ENCODE measurements around the gene CCDC57. TPM values are rescaled to one million over a fixed set of nuclear protein-coding genes. Genes with fewer than 3 reads are reported as not detected.

The CCDC57 gene
- total and polyA plus RNA-seq, 4 donors = 5.4 to 19.1 (median 11.7) TPM

- peaks cover 0 to 5% (median under 1%) of the 10 kb centered on the region in 4 donors for H3K36me3 ChIP-seq (ENCODE audit: control insufficient read depth in 4 of 4, insufficient read depth in 3 of 4, low read depth in 1 of 4, low read length in 3 of 4)
- no peak overlapping the region for H3K4me3 ChIP-seq (ENCODE audit: low read depth in 1 of 3, low read length in 3 of 3)
- 94% methylated on average over 13 of the region's 13 CpGs for WGBS
- H3K9ac ChIP-seq (ENCODE audit: low read depth in 1 of 2, low read length in 2 of 2) = no peak overlapping the region
- no peak for DNase-seq (ENCODE audit: low spot score)
- TF ChIP-seq FOXA1 (IDR thresholded peaks at IDR 0.05) (no peak), NR2F2 (IDR thresholded peaks at IDR 0.05) (no peak), HNF4A (conservative IDR thresholded peaks at IDR 0.05) (no peak), EGR1 (IDR thresholded peaks at IDR 0.05; ENCODE audit: low read depth in 2 of 2) (no peak)
- TF ChIP-seq, protein P1, sequence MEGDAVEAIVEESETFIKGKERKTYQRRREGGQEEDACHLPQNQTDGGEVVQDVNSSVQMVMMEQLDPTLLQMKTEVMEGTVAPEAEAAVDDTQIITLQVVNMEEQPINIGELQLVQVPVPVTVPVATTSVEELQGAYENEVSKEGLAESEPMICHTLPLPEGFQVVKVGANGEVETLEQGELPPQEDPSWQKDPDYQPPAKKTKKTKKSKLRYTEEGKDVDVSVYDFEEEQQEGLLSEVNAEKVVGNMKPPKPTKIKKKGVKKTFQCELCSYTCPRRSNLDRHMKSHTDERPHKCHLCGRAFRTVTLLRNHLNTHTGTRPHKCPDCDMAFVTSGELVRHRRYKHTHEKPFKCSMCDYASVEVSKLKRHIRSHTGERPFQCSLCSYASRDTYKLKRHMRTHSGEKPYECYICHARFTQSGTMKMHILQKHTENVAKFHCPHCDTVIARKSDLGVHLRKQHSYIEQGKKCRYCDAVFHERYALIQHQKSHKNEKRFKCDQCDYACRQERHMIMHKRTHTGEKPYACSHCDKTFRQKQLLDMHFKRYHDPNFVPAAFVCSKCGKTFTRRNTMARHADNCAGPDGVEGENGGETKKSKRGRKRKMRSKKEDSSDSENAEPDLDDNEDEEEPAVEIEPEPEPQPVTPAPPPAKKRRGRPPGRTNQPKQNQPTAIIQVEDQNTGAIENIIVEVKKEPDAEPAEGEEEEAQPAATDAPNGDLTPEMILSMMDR (IDR thresholded peaks at IDR 0.05; ENCODE audit: low read depth, low read length, missing input control) = no peak
- peaks cover 0 to 8% (median 0%) of the 10 kb centered on the region in 4 donors for H3K4me1 ChIP-seq (ENCODE audit: control insufficient read depth in 4 of 4, insufficient read depth in 4 of 4, low read length in 3 of 4)
- H3K27me3 ChIP-seq (ENCODE audit: control insufficient read depth in 4 of 4, insufficient read depth in 4 of 4, low read length in 3 of 4) = no peaks in the 10 kb centered on the region
- H3K27ac ChIP-seq (ENCODE audit: low read depth in 1 of 2, low read length in 2 of 2) = no peak overlapping the region
- H3K9me3 ChIP-seq (ENCODE audit: control insufficient read depth in 4 of 4, low read length in 3 of 4) = peaks cover 0 to 4% (median under 1%) of the 10 kb centered on the region in 4 donors
Measured at GRCh38 chr17:82179412-82179811, 33.2 kb downstream of the CCDC57 start.

DNA sequence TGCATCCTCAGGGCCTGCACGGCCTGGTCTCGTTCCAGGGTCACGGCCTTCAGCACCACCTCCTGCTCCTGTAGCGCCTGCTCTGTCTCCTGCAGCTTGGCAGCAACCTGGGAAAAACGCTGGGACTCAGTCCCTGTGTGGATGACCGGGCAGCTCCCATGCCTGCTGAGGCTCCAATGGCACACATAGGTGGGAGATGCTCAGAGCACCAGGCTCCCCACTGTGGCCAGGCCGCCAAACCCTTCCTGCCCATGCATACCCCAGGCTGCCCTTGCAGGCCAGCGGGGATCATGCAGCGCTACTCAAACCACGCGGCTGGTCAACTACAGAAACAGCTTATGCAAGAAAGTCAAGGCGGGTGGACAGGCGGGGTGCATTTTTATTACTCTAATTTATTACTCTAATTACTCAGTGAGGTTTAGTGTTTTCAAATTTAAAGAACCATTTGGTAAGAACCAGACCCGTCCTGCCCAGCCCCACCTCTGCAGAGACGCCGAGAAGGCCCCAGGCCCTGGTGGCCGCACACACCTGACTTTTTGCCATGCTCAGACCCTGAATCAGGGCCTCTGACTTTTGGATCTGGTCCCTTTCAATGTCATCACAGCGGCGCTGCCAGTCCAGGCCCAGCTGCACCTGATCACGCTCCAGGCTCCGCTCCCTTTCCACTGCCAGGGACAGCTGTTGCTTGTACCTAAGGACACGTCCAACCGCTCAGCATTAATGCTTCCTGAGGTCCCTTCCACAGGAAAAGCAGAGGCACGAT lies 34.0 kb downstream of the CCDC57 start:
- Histone ChIP-seq H3K4me1 (ENCODE audit: control insufficient read depth in 4 of 4, insufficient read depth in 4 of 4, low read length in 3 of 4) (peaks cover 0 to 8% (median 0%) of the 10 kb centered on the region in 4 donors), H3K9ac (ENCODE audit: low read depth in 1 of 2, low read length in 2 of 2) (no peak overlapping the region), H3K36me3 (ENCODE audit: control insufficient read depth in 4 of 4, insufficient read depth in 3 of 4, low read depth in 1 of 4, low read length in 3 of 4) (peaks cover 0 to 5% (median 1%) of the 10 kb centered on the region in 4 donors), H3K4me3 (ENCODE audit: low read depth in 1 of 3, low read length in 3 of 3) (no peak overlapping the region), H3K27ac (ENCODE audit: low read depth in 1 of 2, low read length in 2 of 2) (no peak overlapping the region), H3K9me3 (ENCODE audit: control insufficient read depth in 4 of 4, low read length in 3 of 4) (peaks cover 0 to 4% (median under 1%) of the 10 kb centered on the region in 4 donors), H3K27me3 (ENCODE audit: control insufficient read depth in 4 of 4, insufficient read depth in 4 of 4, low read length in 3 of 4) (no peaks in the 10 kb centered on the region)
- DNase-seq (ENCODE audit: low spot score) = no peak
- 90% methylated on average over 24 of the region's 24 CpGs for WGBS
- TF ChIP-seq YY1 (IDR thresholded peaks at IDR 0.05) = no peak

- 96% methylated on average over 13 of the region's 13 CpGs for WGBS
- Histone ChIP-seq H3K27ac (ENCODE audit: low read depth in 1 of 2, low read length in 2 of 2) (no peak overlapping the region), H3K4me1 (ENCODE audit: control insufficient read depth in 4 of 4, insufficient read depth in 4 of 4, low read length in 3 of 4) (peaks cover 0 to 8% (median 0%) of the 10 kb centered on the region in 4 donors)
Measured at GRCh38 chr17:82177761-82178498, 34.7 kb downstream of the CCDC57 start.

GRCh38 chr17:82177276-82177675 lies 35.4 kb downstream of the CCDC57 start:
- Histone ChIP-seq H3K36me3 (ENCODE audit: control insufficient read depth in 4 of 4, insufficient read depth in 3 of 4, low read depth in 1 of 4, low read length in 3 of 4) (peaks cover 0 to 7% (median 1%) of the 10 kb centered on the region in 4 donors), H3K4me3 (ENCODE audit: low read depth in 1 of 3, low read length in 3 of 3) (no peak overlapping the region), H3K9me3 (ENCODE audit: control insufficient read depth in 4 of 4, low read length in 3 of 4) (peaks cover 0 to 4% (median under 1%) of the 10 kb centered on the region in 4 donors), H3K4me1 (ENCODE audit: control insufficient read depth in 4 of 4, insufficient read depth in 4 of 4, low read length in 3 of 4) (peaks cover 0 to 8% (median 0%) of the 10 kb centered on the region in 4 donors), H3K27ac (ENCODE audit: low read depth in 1 of 2, low read length in 2 of 2) (no peak overlapping the region), H3K27me3 (ENCODE audit: control insufficient read depth in 4 of 4, insufficient read depth in 4 of 4, low read length in 3 of 4) (no peaks in the 10 kb centered on the region), H3K9ac (ENCODE audit: low read depth in 1 of 2, low read length in 2 of 2) (no peak overlapping the region)
- TF ChIP-seq, protein P1 (IDR thresholded peaks at IDR 0.05; ENCODE audit: low read depth, low read length, missing input control) = no peak
- TF ChIP-seq ATF3 (IDR thresholded peaks at IDR 0.05) (no peak), MAX (IDR thresholded peaks at IDR 0.05) (no peak), HNF4A (conservative IDR thresholded peaks at IDR 0.05) (no peak), ZBTB33 (IDR thresholded peaks at IDR 0.05) (no peak), RXRA (IDR thresholded peaks at IDR 0.05) (no peak), FOXA1 (IDR thresholded peaks at IDR 0.05) (no peak), SP1 (IDR thresholded peaks at IDR 0.05) (no peak), RAD21 (IDR thresholded peaks at IDR 0.05) (no peak)
- WGBS = 89% methylated on average over 11 of the region's 11 CpGs
- DNase-seq (ENCODE audit: low spot score) = no peak

More at GRCh38 chr17:82177761-82178498, 34.7 kb downstream of the CCDC57 start:
- H3K9me3 ChIP-seq (ENCODE audit: control insufficient read depth in 4 of 4, low read length in 3 of 4) = peaks cover 0 to 4% (median under 1%) of the 10 kb centered on the region in 4 donors
- TF ChIP-seq EGR1 (IDR thresholded peaks at IDR 0.05; ENCODE audit: low read depth in 2 of 2) = no peak
- H3K9ac ChIP-seq (ENCODE audit: low read depth in 1 of 2, low read length in 2 of 2) = no peak overlapping the region
- no peak for DNase-seq (ENCODE audit: low spot score)
- peaks cover 0 to 5% (median 1%) of the 10 kb centered on the region in 4 donors for H3K36me3 ChIP-seq (ENCODE audit: control insufficient read depth in 4 of 4, insufficient read depth in 3 of 4, low read depth in 1 of 4, low read length in 3 of 4)
- H3K4me3 ChIP-seq (ENCODE audit: low read depth in 1 of 3, low read length in 3 of 3) = no peak overlapping the region
- no peaks in the 10 kb centered on the region for H3K27me3 ChIP-seq (ENCODE audit: control insufficient read depth in 4 of 4, insufficient read depth in 4 of 4, low read length in 3 of 4)

Data from liver (tissue), 9 donors.